Activated naive CD4-positive, alpha-beta T cell treated with Interleukin-2 at 50 U/mL for 16 hours (primary cell): ENCODE results near the gene EDN1.

Source experiments
- DNase-seq: peaks from one replicate; pipeline ENCODE4 v3.0.0-alpha.2; 2020

The EDN1 gene

GRCh38 chr6:12270551-12271230 lies 19.5 kb upstream of the EDN1 start:
- DNase-seq = no peak

GRCh38 chr6:12271594-12271993 lies 18.6 kb upstream of the EDN1 start:
- DNase-seq = no peak

GRCh38 chr6:12271997-12272396 lies 18.2 kb upstream of the EDN1 start:
- DNase-seq = no peak

DNA sequence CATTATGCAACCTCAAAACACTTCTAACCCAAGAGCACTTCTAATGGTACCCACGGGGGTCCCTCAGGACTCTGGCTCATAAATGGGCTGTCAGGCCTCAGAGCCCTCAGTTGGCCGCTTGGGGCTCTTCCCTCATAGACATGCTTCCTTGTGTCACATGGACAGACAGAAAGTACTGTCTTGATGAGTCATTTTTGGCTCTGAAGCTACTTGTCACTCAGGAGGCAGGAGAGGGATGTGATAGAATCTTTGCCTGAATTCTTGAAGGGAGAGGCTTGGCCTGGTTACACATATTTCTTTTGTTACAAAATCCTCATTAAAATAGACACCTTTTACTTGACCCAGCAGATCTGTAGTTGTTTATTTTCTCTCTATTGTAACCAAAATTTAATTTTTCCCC lies 15.1 kb upstream of the EDN1 start:
- no peak for DNase-seq

GRCh38 chr6:12276930-12277315 lies 13.2 kb upstream of the EDN1 start:
- no peak for DNase-seq

DNA sequence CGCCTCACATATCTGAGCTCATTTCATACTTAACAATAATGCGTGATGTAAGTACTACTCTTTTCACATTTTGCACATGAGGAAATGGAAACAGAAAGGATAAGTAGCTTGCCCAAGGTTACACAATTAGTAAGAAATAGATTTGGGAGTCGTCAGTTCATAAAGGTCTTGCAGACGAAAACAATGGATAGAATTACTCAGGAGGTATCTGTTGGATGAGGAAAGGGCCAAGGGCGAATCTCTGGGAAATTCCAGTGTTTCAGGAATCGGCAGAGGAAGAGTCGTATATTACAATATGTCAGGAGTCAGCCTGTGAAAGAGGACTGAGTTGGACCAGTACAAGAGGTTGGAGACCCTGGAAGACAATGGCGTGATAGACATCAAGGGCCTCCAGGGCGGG lies 12.8 kb upstream of the EDN1 start:
- no peak for DNase-seq

DNA sequence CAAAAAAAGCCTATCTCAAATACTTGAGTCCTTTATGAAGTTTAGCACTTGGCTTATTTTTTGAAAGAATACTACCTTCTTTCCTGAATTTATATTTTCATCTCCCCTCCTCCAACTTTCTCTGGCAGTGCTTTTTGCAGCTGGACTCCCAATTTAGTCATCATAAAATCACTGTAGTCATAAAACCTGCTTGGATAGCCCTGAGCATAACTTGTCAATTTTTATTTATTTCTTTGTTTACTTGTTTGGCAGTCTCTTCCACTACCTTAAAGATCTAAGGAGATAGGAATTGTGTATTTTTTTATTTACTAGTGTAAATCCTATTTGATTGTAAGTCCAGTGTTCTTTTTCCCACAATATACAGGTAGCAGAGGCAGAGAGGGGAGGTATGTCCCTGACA lies 11.2 kb upstream of the EDN1 start:
- DNase-seq = no peak

- DNase-seq = no peak
Observed at GRCh38 chr6:12279322-12280091, 10.7 kb upstream of the EDN1 start.

- DNase-seq = no peak
Observed at GRCh38 chr6:12280458-12280857, 9.7 kb upstream of the EDN1 start.

DNA sequence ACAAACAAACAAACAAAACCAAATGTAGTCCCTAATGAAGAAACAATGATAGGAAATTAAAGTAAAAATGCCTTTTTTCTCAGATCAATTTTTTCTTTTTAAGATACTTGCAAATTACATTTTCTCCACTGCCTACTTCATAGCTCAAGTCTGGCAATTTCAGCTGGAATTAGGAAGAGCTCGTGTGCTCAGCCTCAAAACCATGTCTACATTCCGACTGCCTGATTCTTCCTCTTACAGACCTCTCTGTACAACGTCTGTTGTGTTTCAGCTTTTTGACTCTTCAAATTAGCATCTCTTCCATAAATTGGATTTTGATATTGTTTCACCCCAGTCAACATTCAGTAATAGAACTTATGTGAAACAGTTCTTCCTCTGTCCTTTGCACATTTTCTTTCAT lies 9.3 kb upstream of the EDN1 start:
- DNase-seq = no peak

GRCh38 chr6:12283904-12284303 lies 6.3 kb upstream of the EDN1 start:
- DNase-seq = no peak

DNA sequence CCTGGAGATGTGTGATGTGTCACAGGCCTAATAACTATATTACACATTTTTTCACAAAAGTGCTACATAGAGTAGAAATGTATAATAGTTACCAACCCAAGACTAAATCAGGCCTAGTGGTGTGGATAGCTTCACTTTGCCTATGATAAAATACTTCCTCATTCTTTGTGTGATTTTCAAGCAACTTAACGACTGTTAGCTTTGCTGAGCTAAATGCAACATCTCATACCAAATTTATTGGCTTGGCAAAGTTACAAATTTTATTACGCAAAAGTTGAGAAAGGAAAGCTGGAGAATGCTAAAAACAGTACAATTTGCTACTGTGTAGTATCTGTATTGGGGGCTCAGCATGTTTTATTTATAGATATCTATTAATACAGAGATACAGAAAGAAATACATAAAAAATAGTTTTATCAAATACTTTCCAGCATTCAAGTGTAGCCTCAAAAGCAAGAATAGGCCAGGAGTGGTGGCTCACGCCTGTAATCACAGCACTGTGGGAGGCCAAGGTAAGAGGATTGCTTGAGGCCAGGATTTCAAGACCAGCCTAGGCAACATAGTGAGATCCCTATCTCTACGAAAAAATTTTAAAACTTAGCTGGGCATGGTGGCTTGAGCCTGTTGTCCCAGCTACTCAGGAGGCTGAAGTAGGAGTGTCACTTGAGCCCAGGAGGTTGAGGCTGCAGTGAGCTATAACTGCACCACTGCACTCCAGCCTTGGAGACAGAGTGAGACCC lies 3.6 kb upstream of the EDN1 start:
- DNase-seq = no peak

DNA sequence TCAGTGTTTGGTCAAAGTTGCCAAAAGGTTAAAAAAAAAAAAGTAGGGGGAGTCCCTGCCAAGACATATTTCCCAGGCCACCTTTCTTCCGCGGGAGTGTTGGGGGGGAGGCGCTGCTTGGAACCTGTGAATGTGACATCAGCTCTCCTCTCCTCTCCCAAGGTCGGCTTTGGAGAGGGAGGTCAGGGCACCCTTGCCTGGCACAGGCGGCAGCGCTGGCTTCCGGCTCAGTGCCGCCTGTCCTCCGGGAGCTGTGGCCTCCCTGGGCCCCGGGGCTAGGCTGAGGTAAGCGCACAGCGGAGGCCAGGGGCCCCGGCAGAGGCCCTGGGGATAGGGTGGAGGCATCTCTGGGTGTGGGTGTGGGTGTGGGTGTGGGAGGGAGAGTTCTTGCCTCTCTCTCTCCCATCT lies 1.9 kb upstream of the EDN1 start:
- DNase-seq = no peak

DNA sequence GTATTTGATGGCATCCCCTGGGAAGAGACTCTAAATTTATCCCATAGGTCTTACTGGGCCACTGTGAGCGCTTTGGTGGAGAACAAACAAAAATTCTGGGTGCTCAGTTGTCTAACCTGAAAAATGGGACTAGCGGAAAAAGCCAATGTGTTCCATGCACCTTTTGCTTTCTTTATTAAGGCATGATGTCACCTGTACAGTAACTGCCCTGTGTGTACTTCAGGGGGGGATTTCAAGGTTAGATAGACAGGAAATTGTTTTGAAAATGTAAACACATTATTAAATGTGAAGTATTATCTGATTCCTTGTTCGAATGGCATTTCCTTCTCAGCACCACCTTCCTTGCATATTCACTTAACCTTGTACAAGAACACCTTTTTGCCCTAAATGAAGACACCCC lies 1.2 kb upstream of the EDN1 start:
- no peak for DNase-seq

DNA sequence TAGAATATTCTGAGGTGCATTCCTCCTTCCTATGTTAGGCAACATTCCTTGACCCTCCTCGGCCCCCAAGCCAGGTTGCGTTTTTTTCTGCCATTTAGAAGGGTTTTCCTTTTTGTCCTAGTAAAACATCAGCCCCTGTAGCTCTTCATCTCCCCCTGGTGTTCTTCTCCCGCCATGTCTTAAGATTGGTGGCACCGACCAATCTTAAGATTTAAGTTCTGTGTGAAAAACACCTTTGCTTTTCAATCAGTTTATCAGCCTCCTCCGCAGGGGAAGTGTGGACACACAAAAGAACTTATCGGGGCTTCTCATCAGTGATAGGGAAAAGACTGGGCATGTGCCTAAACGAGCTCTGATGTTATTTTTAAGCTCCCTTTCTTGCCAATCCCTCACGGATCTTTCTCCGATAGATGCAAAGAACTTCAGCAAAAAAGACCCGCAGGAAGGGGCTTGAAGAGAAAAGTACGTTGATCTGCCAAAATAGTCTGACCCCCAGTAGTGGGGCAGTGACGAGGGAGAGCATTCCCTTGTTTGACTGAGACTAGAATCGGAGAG lies 719 bp upstream of the EDN1 start:
- DNase-seq = peak; percentile 53

DNA sequence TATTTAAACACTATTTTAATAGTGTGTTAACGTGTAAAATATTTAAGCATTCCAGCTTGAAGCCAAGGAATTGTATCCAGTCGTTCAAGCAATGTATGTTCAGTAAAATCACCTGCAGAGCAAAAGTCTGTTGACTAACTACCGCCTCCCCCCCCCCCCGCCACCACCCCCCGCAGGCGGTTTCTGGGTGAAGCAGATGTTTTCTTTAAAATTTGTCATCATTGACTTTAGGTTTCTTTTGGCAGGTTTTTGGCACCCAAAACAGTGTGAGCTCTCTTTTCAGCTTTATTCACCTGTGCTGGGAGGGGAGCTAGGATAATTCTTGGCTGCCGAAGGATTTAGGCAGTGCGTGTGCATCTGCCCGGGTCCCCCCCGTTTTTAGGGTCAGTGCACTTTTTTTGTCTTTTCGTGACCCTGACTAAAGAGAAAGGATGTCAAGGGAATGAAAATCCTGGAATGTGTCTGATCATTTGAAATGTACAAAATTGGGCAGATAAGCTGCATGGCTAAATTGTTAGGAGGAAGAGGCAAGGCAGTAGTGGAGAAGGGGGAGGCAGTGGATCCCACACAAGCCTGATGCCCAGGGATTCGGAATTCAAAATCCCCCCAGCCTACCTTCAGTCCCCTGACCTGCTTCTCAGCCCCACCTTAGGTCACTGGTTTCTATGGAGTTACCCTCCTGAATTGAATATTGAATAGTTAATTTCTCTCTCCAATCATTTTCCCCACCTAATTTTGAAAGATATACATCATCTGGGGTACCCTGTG lies 1.1 kb downstream of the EDN1 start:
- DNase-seq = no peak

GRCh38 chr6:12291839-12292604 lies 1.9 kb downstream of the EDN1 start:
- no peak for DNase-seq

- DNase-seq = no peak
Observed at GRCh38 chr6:12293235-12293930, 3.2 kb downstream of the EDN1 start.

DNA sequence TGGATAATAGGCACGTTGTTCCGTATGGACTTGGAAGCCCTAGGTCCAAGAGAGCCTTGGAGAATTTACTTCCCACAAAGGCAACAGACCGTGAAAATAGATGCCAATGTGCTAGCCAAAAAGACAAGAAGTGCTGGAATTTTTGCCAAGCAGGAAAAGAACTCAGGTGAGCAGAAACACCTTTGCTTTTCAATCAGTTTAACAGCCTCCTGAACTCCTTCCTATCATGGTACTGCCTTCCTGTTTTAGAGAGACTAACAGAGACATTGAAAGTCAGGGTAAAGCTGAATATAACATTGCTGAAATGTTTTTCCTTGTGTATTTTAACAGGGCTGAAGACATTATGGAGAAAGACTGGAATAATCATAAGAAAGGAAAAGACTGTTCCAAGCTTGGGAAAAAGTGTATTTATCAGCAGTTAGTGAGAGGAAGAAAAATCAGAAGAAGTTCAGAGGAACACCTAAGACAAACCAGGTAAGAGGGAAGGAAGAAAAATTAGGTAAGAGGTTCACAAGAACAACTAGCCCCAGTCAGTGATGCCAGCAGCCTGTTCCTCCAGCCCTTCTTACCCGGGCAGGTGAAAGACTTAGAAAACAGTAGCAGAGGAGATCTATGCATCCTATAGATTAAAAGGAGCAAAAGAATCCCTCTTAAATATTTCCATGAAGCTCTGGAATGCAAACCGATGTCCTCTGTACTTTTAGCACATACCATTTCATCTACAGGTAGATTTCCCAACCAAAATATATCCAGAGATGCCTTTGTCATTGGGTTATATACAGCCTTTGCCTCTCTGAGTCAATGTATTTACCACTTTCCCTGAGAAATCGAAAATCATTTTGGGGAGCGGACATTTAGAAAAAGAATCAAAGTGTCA lies 4.0 kb downstream of the EDN1 start:
- no peak for DNase-seq

DNA sequence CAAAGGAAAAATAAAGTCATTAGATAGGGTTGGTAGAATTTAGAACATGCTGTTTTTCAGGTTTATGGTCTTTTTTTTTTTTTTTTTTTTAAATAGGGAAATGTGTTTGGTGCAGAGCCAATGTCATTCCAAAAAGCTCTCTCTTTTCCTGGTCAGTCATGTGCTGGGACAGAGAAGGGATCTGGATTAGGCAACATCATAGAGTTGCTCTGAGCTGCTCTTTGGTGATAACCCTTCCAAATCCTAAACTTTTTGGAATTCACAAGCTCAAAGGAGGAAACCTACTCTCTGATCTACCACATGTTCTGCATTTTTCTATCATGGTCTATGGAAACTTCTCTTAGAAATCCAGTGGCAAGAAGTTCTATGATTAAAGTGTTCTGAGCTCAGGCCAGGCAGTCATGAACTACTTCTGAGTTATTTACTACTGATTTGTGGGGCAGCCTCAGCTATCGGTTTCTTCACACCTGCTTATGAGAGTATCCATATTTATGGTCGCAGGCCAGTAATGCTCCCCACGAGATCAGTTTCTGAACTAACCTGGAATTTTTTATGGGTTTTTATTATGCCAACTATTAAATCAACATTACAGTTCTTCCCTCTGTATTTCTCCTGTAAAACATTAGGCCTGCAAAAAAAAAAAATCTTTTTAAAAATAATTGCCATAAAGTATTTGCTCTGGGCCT lies 4.8 kb downstream of the EDN1 start:
- no peak for DNase-seq
